Testis (tissue), 2 donors: ENCODE results near the gene SAP30BP.

Source experiments
- CTCF ChIP-seq, 3 experiments: fragments of 450-650 bp in 2 of 3; fragments of 200-600 bp in 1 of 3; sonication (generic) in 1 of 3; IDR thresholded peaks; one replicate each; pipeline ENCODE4 v1.5.1; 2016 to 2019; ENCODE audit warnings: antibody characterized with exemption in 3 of 3, mild to moderate bottlenecking in 2 of 3, moderate library complexity in 1 of 3
- POLR2A ChIP-seq: fragments of 450-650 bp; IDR thresholded peaks from one replicate; pipeline ENCODE4 v1.6.1; 2017; ENCODE audit warnings: antibody characterized with exemption, mild to moderate bottlenecking, moderate library complexity

DNA sequence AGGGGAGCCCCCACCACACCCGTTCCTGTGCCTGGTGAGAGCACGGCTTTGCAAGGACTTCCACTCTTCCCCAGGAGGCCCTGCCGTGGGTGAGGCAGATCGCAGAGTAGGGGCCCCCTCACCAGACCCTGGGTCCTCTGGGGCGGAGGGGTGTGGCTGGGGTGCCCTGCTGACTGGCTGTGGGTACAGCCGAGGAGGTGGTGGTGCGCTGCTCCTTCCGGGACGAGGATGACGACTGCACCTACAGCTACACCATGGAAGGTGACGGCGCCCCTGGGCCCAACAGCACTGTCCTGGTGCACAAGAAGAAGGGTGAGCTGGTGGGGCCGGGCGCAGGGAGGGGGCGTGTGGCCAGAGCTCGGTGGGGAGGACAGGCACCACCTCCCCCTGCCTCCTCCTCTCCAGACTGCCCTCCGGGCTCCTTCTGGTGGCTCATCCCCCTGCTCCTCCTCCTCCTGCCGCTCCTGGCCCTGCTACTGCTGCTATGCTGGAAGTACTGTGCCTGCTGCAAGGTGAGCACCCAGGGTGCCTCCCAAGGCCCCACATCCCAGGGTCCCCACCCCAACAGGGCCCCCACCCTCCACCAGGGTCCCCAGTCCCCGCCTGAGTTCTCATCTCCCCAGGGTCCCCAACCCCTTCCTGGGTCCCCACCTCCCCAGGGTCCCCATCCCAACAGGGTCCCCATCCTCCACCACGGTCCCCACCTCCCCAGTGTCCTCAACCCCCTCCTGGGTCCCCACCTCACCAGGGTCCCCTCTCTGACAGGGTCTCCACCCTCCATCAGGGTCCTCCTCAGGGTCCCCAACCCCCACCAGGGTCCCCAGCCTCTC, 70.2 kb downstream of the SAP30BP start:
- TF ChIP-seq CTCF (IDR thresholded peaks at IDR 0.05) (no peak), POLR2A (no peak)
